DMS153 (cell line): ENCODE measurements around the gene ITPRIPL2.

Source experiments
- DNase-seq: peaks from one replicate; lab custom pipeline; 2025; lab: John Stamatoyannopoulos, UW

ITPRIPL2 gene

DNA sequence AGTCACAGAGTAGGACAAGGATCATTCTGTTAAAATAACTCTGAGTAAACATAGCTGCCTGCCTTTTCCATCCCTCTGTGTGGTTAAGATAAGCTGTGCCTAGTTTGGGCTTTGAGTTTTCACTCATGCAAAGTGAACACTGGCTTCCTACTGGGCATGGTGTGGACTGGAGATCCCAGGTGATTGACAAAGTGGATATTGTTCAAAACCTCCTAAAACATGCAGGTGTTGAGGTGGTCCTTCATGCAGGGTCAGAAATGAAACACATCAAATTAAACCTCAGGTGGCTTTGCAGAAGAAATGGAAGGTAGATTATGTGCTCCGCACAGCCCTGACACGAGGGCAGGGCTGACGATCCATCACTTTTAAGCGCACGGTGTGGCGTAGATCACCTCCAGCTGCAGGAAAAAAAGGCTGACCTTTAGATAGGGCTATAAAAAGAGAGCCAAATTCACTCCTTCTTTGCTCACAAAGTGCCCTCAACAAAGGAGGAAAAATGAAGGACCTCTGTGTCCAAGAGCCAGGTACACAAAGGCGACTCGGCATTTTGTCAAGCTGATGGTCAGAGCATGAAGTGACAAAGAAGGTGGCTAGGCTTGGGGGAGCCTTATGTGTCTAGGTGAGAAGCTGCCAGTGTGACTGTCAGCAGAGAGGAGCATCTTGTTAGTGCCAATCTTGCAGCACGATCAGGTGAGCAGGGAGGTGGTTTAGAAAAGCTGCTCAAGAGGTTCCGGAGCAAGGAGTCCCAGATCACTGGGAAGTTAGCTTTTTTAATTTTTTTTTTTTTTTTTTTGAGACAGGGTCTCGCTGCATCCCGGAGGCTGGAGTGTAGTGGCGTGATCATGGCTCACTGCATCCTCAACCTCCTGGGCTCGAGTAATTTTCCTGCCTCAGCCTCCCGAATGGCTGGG, 19.9 kb upstream of the ITPRIPL2 start:
- DNase-seq, result no peak

DNA sequence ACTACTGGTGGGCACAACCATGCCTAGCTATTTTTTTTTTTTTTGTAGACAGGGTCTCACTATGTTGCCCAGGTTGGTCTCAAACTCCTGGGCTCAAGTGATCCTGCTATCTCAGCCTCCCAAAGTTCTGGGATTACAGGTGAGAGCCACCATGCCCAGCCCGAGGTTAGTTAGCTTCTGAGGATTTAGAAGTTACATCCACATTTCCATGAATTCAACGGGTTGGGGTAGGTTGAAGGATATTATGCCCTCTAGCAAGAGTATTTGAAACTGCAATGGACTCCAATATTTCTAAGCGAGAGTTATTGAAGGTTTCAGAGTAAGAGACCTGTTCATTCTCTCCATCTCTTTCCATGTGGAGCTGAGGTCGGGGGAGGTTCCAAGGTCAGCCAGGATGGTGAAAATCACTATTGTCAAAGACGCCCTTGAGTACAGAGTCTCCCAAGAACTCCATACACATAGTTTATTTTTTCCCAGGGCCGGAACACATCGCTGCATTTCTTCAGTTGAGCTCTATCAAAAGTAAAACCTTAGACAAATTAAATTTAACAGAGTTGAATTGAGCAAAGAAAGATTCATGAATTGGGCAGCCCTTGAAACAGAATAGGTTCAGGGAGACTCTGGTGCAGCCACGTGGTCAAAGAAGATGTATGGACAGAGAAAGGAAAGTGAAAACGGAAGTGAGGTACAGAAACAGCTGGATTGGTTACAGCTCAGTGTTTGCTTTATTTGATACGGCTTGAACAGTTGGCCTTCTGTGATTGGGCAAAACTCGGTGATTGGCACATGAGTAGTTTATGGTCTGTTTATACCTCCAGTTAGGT, 19.0 kb upstream of the ITPRIPL2 start:
- DNase-seq, result no peak

DNA sequence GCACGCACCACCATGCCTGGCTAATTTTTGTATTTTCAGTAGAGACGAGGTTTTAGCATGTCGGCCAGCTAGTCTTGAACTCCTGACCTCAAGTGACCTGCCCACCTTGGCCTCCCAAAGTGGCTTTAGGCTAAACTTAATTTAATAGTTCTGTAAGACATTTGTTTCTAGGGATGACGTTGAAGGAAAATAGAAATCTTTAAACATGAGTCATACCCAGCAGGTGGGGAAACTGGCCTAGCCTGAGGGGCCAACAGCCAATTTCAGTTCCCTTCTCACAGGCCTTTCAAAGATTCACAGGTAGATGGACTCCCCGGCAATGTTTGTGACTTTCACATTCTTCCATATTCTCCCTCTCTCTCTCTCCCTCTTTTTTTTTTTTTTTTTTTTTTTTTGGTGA, 18.1 kb upstream of the ITPRIPL2 start:
- no peak for DNase-seq

DNA sequence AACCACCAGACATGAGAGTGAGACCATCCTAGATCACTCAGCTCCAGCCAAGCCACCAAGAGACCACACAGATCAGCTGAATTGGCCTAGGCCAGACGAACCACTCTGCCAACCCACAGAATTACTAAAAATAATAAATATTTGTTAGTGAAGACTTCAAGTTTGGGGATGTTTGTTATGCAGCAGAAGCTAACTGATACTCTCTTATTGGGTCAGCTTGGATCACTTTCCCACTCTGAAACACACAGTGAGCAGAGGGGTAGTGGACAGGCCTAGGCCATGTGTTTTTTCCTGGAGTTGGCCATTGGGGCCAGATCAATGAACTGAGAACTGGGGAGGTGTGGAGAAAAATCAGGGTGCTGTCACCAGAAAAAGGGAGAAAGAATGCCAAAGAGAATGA, 15.6 kb upstream of the ITPRIPL2 start:
- DNase-seq, result no peak

DNA sequence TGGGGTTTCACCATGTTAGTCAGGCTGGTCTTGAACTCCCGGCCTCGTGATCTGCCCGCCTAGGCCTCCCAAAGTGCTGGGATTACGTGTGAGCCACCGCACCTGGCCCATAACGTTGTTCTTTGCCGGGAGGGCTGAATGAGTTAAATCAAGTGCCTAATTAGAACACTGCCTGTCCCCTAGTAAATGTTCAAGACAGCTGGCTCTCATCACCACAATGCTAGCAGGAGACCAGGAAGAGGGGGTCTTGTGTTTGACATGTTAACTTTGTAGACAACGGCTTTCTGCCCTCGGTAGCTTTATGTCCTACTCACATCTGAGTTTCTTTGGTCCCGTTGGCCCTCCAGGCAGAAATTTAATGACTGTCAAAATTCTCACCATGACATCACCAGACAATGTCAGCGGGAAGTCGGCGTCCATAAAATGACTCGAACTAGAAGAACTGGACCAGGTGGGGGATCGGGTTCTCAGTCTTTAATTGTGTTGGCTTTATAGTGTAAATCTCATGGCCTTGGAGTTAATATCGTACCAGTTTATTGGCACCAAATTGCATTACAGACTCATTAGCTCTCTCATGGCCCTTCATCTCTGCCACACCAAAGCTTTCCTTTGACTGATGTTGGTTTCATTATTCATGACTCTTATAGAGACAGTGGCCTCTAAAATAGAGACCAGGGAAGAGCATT, 11.4 kb upstream of the ITPRIPL2 start:
- peak; percentile 19 for DNase-seq

DNA sequence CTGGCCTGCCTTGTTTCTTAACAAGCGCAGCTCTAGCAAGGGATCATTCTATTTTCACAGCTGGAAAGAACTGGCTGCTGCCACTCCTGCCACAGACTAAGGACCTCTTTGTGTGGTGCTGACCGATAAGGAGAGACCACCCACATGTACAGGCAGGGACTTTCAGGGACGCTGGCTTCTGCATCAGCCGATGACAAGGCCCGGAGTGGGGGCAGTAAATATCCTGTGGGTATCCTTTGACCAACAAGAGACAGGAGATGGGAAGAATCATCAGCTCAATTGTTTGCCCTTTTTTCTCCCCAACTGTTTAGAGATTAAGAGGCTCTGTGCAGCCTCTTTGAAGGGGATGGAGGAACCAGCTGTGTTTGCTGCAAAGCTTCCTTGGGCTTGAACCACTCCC, 9.2 kb upstream of the ITPRIPL2 start:
- no peak for DNase-seq

DNA sequence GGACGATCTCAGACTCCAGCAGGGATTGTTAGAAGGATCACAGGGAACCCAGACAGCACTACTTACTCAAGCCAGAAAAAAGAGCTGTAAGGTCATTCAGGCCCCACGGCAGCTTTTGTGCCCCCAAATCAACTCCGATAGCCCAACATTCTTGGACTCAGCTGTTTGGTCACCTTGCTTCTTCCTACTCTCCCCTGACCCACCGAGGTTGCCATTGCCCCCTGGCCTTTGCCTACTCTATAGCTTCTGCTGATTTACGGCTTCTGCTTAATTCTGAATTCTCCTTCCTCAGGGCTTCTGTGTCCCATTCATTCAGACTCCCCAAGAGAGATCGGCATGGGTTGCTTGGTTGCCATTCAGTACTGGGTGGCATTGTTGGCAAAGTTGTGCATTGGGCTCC, 8.6 kb upstream of the ITPRIPL2 start:
- no peak for DNase-seq

DNA sequence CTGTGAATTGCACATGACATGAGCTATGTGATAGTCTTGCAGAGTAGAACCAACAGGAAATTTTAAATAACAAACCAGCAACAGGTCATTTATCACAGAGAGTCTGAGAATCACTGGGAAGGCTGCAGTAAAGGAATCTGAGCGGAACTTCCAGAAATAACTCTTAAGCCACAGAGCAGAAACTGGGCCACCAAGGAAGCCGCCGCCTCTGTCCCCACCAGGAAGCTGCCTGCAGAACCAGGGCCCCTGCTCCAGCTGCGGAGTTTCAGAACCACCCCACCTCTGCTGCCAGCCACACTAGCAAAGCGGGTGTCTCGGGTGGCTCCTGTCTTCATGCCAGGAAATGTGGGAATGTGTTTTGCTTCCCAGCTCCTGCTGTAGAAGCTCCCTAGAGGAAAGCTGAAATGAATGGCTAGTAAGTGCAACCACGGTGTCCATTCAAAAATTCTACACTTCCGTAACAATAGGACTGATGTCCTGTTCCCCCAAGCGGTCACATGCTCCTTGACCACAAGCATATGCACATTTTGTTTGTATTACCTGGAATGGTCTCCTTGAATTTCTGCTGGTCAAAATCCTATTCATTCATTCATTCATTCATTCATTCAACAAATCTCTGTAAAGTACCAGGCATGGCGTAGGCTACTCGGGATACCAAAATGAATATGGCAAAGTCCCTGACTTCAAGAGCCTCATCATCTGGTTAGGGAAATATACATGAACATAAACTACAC, 7.7 kb upstream of the ITPRIPL2 start:
- no peak for DNase-seq

DNA sequence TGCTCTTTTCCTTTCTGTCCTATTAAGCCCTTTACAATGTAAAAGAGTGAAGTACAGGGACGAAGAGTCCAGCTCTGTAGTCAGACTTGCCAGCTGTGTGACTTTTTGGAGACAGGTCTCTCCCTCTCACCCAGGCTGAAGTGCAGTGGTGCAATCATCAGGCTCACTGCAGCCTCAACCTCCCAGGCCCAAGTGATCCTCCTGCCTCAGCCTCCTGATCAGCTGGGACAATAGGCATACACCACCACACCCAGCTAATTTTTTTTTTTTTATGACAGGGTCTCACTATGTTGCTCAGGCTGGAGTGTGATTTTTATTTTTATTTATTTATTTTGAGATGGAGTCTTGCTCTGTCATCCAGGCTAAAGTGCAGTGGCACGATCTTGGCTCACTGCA, 7.1 kb upstream of the ITPRIPL2 start:
- no peak for DNase-seq

DNA sequence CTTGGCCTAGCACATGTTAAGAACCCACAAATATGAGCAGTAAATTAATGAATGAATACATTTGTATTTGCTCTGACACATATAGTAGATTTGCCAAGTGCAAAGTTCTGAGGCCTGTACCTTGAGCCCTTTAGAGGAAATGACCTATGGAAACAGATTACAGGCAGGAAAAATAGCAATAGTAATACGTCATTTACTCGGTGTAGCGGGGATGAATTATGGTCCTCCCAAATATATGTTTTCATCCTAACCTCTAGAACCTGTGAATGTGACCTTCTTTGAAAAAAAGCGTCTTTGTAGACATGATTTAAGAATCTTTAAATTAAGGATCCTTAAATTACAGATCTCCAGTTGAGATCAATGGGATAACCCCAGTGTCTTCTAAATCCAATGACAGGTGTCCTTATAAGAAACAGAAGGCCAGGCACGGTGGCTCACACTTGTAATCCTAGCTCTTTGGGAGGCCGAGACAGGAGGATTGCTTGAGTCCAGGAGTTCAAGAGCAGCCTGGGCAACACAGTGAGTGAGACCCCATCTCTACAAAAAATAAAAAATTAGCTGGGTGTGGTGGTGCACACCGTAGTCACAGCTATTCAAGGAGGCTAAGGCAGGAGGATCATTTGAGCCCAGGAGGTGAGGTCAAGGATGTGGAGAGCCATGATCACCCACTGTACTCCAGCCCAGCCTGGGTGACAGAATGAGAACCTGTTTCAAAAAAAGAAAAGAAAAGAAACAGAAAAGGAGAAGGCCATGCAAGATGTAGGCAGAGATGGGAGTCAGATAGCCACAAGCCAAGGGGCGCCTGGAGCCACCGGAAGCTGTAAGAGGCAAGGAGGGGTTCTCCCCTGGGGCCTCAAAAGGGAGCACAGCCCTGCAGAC, 5.1 kb upstream of the ITPRIPL2 start:
- DNase-seq, result no peak

DNA sequence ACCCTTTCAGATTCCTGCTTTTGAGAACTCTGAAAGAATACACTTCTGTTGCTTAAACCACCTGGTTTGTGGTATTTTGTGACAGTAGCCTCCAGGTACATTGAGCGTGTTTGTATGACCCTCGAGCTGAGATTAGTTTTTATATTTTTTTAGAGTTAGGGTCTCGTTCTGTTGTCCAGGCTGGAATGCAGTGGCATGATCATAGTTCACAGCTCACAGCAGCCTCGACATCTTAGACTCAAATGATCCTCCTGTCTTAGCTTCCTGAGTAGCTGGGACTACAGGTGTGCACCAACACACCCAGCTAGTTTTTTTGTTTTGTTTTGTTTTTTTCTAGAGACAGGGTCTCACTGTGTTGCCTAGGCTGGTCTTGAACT, 4.5 kb upstream of the ITPRIPL2 start:
- no peak for DNase-seq

DNA sequence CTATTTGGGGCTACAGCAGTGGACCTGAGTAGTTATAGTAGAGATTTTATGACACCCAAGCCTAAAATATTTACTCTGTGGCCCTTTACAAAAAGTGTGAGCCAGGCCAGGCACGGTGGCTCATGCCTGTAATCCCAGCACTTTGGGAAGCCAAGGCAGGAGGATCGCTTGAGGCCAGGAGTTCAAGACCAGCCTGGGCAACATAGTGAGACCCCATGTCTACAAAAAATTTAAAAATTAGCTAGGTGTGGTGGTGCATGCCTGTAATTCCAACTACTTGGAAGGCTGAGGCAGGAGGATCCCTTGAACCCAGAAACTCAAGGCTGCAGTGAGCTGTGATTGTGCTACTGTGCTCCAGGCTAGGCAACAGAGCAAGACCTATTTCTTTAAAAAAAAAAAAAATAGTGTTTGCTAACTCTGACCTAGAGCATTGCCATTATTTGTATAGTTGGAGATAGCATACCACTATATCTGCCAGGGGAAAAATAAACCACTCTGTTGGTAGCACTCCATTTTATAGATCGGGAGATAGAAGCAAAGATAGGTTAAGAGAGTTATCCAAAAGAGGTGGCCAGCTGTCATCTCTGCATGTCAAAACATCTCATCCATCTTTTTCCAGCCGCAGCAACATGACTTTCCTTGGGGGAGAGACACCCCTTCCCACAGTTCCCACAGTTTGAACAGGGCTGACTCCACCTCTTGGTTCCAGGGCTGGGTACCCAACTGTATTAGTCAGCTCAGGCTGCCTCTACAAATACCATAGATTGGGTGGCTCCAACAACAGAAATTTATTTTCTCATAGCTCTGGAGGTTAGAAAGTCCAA, 3.0 kb upstream of the ITPRIPL2 start:
- DNase-seq, result no peak

DNA sequence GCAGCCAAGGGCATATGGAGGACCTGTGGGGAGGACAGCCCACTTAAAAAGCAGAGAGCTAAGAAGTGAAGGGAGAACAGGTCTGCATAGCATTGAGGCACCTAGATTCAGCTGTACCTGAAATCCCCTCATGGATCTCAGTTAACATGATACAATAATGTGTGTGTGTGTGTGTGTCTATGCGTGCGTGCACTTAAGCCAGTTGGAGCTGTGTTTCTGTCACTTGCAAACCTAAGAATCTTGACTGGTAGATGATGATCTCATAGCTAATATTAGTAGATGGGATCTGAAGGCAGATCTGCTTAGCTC, 1.7 kb upstream of the ITPRIPL2 start:
- DNase-seq, result no peak

DNA sequence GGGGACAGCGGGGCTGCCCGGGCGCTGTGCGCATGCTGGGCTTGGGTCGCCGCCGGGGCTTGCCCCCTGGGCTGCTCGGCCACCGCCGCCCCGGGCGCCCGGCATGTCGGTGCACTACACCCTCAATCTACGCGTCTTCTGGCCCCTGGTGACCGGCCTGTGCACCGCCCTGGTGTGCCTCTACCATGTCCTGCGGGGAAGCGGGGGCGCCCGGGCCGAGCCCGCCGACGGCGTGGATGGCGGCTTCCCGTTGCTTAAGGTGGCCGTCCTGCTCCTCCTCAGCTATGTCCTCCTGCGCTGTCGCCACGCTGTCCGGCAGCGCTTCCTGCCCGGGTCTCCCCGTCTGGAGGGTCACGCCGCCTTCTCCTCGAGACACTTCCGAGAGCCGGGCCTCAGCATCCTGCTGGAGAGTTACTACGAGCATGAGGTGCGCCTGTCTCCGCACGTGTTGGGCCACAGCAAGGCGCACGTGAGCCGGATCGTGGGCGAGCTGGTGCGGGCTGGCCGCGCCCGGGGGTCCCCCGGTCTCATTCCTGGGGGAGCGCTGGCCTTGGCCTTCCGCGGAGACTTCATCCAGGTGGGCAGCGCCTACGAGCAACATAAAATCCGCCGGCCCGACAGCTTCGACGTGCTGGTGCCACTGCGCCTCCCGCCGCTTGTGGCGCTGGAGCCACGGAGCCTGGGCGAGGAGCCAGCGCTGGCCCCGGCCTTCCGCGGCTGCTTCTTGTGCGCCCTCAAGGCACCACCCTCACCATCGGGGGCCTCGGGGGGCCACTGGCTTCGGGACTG, 789 bp downstream of the ITPRIPL2 start:
- DNase-seq, result peak; percentile 41

DNA sequence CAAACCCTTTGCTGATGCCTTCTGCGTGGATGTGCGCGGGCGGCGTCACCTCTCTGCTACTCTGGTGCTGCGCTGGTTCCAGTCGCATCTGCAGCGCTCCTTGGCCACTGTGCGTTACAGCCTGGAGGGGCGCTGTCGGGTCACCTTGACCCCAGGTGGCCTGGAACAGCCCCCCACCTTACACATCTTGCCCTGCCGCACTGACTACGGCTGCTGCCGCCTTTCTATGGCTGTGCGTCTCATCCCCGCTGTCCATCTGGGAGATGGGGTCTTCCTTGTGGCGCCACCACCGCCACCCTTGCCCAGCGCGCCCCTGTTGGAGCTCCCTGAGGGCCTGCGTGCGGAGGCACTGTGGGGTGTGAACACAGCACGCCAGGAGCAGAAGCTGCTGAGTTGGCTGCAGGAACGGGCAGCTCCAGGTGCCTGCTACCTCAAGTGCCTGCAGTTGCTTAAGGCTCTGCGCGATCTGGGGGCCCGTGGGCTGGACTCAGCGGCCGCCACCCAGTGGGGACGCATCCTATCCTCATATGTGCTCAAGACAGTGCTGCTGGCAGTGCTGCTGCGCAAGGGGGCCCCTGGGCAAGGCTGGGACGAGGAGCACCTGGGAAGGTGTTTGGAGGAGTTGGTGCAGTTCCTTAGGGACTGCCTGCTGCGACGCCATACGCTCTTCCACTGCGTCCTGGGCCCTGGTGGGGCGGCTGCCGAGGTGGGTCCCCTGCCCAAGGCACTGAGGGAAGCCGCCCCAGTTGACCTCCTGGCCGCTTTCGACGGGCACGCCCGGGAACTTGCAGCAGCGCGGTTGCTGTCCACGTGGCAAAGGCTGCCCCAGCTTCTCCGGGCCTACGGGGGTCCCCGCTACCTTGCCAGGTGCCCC, 1.6 kb downstream of the ITPRIPL2 start:
- DNase-seq, result no peak

DNA sequence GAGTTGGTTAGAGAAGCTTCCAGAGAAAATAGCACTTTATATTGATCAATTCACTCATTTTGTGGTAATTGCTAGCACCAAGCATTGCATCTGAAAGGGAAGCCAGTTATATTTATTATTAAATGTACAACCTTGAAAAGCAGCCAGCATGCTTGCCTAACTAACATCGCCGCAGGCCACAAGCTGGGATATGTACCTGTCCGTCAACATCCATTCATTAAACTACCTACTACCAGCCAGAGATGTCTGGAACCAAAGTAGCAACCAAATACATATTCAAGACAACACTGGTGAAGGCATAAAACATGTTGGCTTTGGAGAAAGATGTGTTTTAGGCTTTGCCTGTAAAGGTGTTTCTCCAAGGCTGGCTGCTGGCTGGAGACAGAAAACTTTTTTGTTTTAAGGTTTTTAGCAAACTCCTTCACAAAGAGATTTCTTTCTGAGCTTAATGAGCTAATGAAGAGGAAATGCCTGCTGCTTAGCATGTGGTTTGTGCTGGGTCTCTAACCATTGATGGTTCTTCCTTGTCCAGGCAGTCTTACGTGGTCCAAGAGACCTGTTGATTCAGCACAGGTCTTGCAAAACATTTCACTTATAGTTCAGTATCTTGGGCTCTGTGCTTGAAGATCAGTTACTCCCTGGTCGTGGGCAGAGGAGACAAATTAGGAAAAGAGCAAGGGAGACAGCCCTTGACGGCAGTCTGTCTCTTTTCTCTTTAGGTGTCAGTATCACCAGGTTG, 3.1 kb downstream of the ITPRIPL2 start:
- DNase-seq, result no peak

DNA sequence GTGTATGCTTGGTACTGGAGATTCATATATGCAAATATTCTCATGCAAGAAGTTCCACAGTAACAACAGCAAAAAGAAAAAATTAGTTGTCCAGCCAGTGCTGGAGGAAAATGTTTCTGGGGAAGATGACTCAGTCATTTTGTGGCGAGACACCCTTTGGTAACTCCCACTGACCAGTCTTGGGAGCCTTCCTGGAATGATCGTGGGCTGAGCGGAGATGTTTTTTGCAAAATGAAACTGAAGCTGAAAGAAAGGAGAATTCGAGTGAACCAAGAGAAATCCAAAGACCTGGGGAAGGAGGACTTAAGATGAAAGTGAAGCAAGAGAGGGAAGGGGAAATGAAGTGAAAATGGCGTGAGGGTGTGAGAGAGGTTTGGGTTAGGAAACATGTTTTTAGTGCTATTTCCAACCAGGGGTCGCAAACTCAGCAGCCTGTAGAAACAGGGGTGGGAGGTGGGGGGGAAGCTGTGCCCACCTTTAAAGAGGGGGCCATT, 5.2 kb downstream of the ITPRIPL2 start:
- no peak for DNase-seq

DNA sequence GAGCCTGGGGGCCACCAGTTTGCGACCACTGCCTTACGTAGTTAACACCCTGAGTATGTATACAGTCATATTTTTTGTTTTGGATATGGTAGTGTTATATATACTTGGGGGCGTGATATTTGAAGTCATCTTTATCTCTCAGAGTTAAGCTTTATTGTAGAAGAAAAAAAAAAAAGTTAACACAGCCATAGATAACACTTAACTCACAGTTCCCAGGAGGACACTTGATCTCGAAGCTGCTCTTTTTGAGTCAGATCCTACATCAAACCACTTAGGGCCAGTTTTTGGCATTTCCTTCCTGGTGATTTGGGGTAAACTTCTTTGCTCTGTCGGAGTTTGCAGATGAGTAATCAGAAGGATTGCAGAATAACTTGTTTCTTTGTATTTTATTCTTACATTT, 5.8 kb downstream of the ITPRIPL2 start:
- no peak for DNase-seq
